GM12865 (cell line): ENCODE data around the gene ENPP3.

Experiments
- DNase-seq: peaks from one replicate; pipeline ENCODE4 v3.0.0; 2010; ENCODE audit warnings: low read depth
- H3K4me3 ChIP-seq: 2 replicates; pipeline ENCODE4 v1.5.1; 2011; ENCODE audit warnings: mild to moderate bottlenecking, low read depth, low read length, control low read depth
- TF ChIP-seq, protein P1 (sequence below): IDR thresholded peaks from 2 replicates; pipeline ENCODE4 v1.5.1; 2011; ENCODE audit warnings: low read length, control low read depth, low read depth, inconsistent platforms; ENCODE audit not compliant: insufficient read depth; ENCODE audit errors: missing control alignments

Gene ENPP3

DNA sequence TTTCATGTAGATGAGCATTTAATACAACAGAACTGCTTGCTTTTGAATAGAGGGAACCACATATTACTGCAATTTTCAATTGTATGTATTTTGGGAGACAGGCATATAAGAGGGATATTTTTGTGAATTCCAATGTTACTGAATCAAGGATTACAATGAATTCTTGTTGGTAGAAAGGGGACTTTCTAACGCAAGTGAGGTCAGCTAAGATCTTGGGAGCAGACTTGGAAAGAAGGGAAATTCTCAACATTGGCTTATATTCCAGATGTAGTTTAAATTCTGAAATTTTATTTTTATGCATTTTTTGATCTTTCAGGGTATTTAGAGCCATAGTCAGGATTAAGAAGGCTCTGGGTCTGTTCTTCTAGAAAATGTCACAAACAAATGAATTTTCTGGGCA is 117.0 kb downstream of the ENPP3 start:
- no peak overlapping the region for H3K4me3 ChIP-seq
- TF ChIP-seq, protein P1, sequence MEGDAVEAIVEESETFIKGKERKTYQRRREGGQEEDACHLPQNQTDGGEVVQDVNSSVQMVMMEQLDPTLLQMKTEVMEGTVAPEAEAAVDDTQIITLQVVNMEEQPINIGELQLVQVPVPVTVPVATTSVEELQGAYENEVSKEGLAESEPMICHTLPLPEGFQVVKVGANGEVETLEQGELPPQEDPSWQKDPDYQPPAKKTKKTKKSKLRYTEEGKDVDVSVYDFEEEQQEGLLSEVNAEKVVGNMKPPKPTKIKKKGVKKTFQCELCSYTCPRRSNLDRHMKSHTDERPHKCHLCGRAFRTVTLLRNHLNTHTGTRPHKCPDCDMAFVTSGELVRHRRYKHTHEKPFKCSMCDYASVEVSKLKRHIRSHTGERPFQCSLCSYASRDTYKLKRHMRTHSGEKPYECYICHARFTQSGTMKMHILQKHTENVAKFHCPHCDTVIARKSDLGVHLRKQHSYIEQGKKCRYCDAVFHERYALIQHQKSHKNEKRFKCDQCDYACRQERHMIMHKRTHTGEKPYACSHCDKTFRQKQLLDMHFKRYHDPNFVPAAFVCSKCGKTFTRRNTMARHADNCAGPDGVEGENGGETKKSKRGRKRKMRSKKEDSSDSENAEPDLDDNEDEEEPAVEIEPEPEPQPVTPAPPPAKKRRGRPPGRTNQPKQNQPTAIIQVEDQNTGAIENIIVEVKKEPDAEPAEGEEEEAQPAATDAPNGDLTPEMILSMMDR: no peak
- no peak for DNase-seq

DNA sequence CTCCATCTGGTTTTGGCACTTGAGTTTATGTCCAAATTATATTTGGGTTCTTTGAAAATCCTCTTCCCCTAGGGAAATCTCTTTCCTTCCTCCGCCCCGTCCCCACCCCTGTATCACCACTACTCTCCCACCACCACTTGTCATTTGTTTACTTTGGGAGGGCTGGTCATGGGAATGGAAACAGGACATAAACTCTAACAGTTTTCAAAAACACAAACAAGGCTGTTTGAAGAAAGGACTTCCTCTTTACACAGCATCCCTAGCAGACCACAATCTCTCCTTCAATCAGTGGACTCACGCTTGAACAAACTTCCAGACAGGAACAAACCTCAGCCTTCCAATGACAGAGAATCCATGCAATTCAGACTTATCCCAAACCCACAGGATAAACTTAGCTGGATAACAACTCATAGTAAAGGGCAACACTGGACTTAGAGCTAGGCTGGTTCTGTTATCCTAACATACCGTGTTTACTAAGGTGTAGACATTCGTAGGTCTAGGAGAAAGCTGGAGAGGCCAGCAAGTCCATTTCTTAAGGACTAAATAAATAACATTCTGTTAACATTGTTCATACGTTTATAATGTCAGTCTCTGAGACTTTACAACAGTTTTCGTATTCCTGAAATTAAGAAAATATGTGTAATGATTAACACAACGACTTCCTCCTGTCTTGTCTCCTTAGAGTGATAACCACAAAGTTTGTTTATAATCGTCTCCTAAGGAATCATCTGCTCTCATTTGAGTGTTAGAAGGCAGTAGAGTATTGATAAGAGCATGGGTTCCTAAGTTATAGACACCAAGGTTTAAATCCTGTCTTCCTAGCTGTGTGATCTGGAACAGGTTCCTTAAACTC is 117.8 kb downstream of the ENPP3 start:
- H3K4me3 ChIP-seq: no peak overlapping the region
- no peak for DNase-seq
- TF ChIP-seq, protein P1: no peak

DNA sequence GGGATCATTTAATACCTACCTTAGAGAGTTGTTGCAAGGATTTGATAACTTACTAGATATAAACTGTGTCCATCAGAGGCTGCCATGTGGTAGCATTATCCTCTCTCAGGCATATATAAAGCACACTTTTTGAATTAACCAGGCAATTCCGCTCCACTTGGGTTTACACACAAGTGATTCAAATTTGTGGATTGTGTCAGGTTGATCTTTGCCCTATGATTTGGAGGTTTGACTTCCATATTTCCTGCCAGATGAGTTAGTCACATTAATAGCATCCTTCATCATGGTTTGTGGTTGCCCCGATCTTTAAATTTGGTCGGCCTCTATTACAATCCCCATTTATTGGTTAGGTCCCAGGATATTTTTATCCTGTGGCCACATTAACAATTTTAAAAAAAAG is 118.5 kb downstream of the ENPP3 start:
- DNase-seq: no peak
- H3K4me3 ChIP-seq: no peak overlapping the region
- TF ChIP-seq, protein P1: no peak

DNA sequence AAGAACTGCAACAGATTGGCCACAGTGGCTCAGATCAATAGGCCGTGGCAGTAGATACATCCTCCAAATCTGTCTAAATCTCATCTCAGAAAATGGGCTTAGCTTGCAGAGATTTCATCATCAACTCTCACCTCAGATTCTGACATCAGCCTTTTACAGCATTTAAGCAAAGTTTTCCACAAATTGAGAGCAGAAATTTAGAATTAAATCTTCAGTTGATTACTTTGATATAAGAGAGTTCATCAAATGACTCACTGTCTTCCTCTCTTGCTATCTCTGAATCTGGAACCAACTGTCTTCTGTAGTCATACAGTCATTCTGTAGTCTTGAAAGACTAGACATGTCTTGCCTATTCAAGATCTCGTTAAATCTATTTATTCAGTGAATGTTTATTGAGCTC is 118.9 kb downstream of the ENPP3 start:
- no peak for DNase-seq
- TF ChIP-seq, protein P1: no peak
- H3K4me3 ChIP-seq: no peak overlapping the region

DNA sequence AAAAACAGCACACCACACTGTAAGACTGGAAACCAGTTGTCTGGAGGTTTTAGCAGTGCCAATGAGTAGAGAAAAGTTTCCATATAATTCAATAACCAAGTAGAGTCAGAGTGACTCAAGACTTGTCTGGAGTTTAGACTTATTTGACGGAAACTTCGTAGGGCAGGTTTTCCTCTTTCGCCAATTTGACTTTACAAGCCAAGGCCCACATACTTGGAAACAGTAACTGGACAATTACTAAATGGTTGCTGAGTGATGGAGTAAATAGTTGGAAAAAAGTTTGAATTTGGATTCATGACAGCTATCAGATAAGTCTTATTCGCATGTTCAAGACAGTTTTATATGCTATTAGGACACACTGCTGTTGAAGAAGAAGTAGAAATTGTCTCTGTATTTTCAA is 121.8 kb downstream of the ENPP3 start:
- TF ChIP-seq, protein P1: no peak
- DNase-seq: no peak
- no peak overlapping the region for H3K4me3 ChIP-seq

DNA sequence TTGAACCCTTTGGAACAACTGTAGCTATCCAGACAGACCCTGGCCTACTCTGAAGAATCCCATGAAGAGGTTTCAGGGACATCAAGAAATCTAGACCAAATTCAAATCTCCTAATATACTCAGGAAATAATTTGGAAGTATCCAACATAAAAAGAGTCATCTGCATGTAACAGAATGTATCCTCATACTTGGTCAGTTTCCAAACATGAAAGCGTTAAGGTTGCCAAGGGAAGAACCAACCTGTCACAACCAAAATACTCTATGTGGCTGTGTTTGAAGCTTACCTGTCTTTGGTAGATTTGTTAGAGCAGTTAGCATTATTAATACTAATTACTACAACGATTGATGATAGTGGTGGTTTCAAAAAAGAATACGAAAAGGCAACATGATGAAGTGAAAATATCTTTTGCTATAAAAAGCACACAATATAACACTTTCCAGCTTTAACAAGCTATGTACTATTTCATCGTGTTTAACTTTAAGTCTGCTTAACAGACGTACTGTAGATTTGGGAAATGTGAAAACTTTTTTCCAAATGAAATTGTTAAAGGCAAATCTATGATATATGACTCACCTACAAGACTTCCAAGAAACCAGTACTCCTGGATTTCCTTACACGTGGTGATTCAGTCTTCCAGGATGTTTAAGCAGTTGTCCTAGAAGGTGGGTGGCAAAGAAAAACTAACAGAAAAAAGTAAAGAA is 124.1 kb downstream of the ENPP3 start:
- no peak for DNase-seq
- TF ChIP-seq, protein P1: no peak
- H3K4me3 ChIP-seq: no peak overlapping the region
